GM12878 (cell line): ENCODE results near the gene SPRY1. TPM values are rescaled to one million over a fixed set of nuclear protein-coding genes. Genes with fewer than 3 reads are reported as not detected.

ENCODE experiments used
- EGR1 ChIP-seq, 2 experiments: IDR thresholded peaks; 1 replicate in 1 of 2; 2 replicates in 1 of 2; pipeline ENCODE4 v1.6.1; 2011 to 2012; ENCODE audit warnings: low read depth in 2 of 2, low read length in 2 of 2, borderline replicate concordance in 1 of 2, mild to moderate bottlenecking in 1 of 2, moderate library complexity in 1 of 2
- ETV6 ChIP-seq, 2 experiments: fragments of 450-650 bp in 1 of 2; IDR thresholded peaks in 1 of 2; conservative IDR thresholded peaks in 1 of 2; 2 replicates each; pipeline ENCODE4 v1.6.1; 2014; ENCODE audit warnings: antibody characterized with exemption in 1 of 2, borderline replicate concordance in 1 of 2, low read depth in 1 of 2, mild to moderate bottlenecking in 1 of 2, moderate library complexity in 1 of 2
- FOS ChIP-seq: IDR thresholded peaks from 3 replicates; pipeline ENCODE4 v1.6.1; 2011; ENCODE audit warnings: borderline replicate concordance; ENCODE audit not compliant: insufficient read length; ENCODE audit errors: extremely low read depth
- GABPA ChIP-seq: IDR thresholded peaks from 2 replicates; pipeline ENCODE4 v1.6.1; 2014; ENCODE audit warnings: antibody characterized with exemption, low read depth, mild to moderate bottlenecking, inconsistent platforms
- IKZF1 ChIP-seq: fragments of 450-650 bp; conservative IDR thresholded peaks from 2 replicates; pipeline ENCODE4 v1.6.1; 2017; ENCODE audit warnings: antibody characterized with exemption, mild to moderate bottlenecking
- KDM1A ChIP-seq: fragments of 200-600 bp; sonication (generic); IDR thresholded peaks from 2 replicates; pipeline ENCODE4 v1.6.1; 2016; ENCODE audit warnings: borderline replicate concordance
- MTA2 ChIP-seq: fragments of 450-650 bp; IDR thresholded peaks from 2 replicates; pipeline ENCODE4 v1.6.1; 2016; ENCODE audit warnings: low read depth, mild to moderate bottlenecking, moderate library complexity
- MXI1 ChIP-seq: fragments of 150-350 bp; IDR thresholded peaks from 2 replicates; pipeline ENCODE4 v1.6.1; 2011; ENCODE audit warnings: low read depth, mild to moderate bottlenecking, inconsistent platforms, low read length, improper control_type of control experiment
- NFYA ChIP-seq: IDR thresholded peaks from 2 replicates; pipeline ENCODE4 v1.6.1; 2011; ENCODE audit warnings: low read depth, mild to moderate bottlenecking, low read length, improper control_type of control experiment, borderline replicate concordance
- NR2C1 ChIP-seq: fragments of 450-650 bp; IDR thresholded peaks from 2 replicates; pipeline ENCODE4 v1.6.1; 2017; ENCODE audit warnings: antibody characterized with exemption, mild to moderate bottlenecking, moderate library complexity
- PML ChIP-seq: IDR thresholded peaks from 2 replicates; pipeline ENCODE4 v1.6.1; 2012; ENCODE audit warnings: low read length, inconsistent platforms
- RAD51 ChIP-seq: fragments of 450-650 bp; IDR thresholded peaks from 2 replicates; pipeline ENCODE4 v1.6.1; 2016; ENCODE audit warnings: moderate library complexity, mild to moderate bottlenecking, inconsistent platforms
- RBBP5 ChIP-seq: fragments of 200-600 bp; sonication (generic); conservative IDR thresholded peaks from 2 replicates; pipeline ENCODE4 v1.6.1; 2016
- RFX5 ChIP-seq: IDR thresholded peaks from 2 replicates; pipeline ENCODE4 v1.6.1; 2011; ENCODE audit warnings: low read depth, low read length, improper control_type of control experiment
- SIX5 ChIP-seq: IDR thresholded peaks from 2 replicates; pipeline ENCODE4 v1.6.1; 2011; ENCODE audit warnings: mild to moderate bottlenecking, low read depth, low read length, moderate library complexity; ENCODE audit not compliant: severe bottlenecking
- SPI1 ChIP-seq: IDR thresholded peaks from 2 replicates; pipeline ENCODE4 v1.6.1; 2011; ENCODE audit warnings: low read depth, mild to moderate bottlenecking, low read length, moderate library complexity, borderline replicate concordance; ENCODE audit not compliant: insufficient read depth
- SREBF2 ChIP-seq: IDR thresholded peaks from 2 replicates; pipeline ENCODE4 v1.6.1; 2012; ENCODE audit warnings: mild to moderate bottlenecking, low read length
- TCF12 ChIP-seq: IDR thresholded peaks from 2 replicates; pipeline ENCODE4 v1.6.1; 2011; ENCODE audit warnings: low read depth, mild to moderate bottlenecking, low read length
- WRNIP1 ChIP-seq: IDR thresholded peaks from 2 replicates; pipeline ENCODE4 v1.6.1; 2011; ENCODE audit warnings: low read depth, low read length, improper control_type of control experiment, borderline replicate concordance
- ZBED1 ChIP-seq: IDR thresholded peaks from 2 replicates; pipeline ENCODE4 v1.6.1; 2016; ENCODE audit warnings: borderline replicate concordance
- ZNF217 ChIP-seq: fragments of 450-650 bp; IDR thresholded peaks from 2 replicates; pipeline ENCODE4 v1.6.1; 2017; ENCODE audit warnings: antibody characterized with exemption, mild to moderate bottlenecking
- polyA plus RNA-seq, 11 experiments: library from polyadenylated mRNA; depleted of rRNA in 4 of 11; unstranded in 6 of 11; stranded (reverse) in 5 of 11; fragments of >200 nt; fragmentation: Nextera tagmentation in 4 of 11; fragmentation: Illumina TruSeq in 1 of 11; extraction: Ambion mirVana in 4 of 11; extraction: Trizol in 1 of 11; gene quantifications; 1 replicate in 1 of 11; 2 replicates in 10 of 11; pipeline versions ENCODE4 v1.2.1 to v1.2.3, GENCODE V29; 2011 to 2016; ENCODE audit warnings: inconsistent platforms in 2 of 11, missing spikeins in 2 of 11, low read depth in 1 of 11
- total RNA-seq, 4 experiments: library from RNA; depleted of rRNA in 3 of 4; stranded (reverse); fragments of >200 nt in 3 of 4; fragmentation: Illumina TruSeq in 1 of 4; extraction: Trizol in 1 of 4; gene quantifications; 2 replicates each; pipeline versions ENCODE4 v1.2.1 to v1.2.3, GENCODE V29; 2013 to 2021
- TF ChIP-seq, protein P1 (sequence below): fragments of 450-650 bp; formaldehyde crosslinking; IDR thresholded peaks from 2 replicates; pipeline ENCODE4 v1.4.0; 2020; ENCODE audit warnings: mild to moderate bottlenecking, moderate library complexity
- TF ChIP-seq, protein P2 (sequence below): fragments of 150-350 bp; IDR thresholded peaks from 2 replicates; pipeline ENCODE4 v1.6.1; 2014; ENCODE audit warnings: mild to moderate bottlenecking, low read depth, low read length
- TF ChIP-seq, protein P3 (sequence below): fragments of 450-650 bp; IDR thresholded peaks from 2 replicates; pipeline ENCODE4 v1.6.1; 2016; ENCODE audit warnings: mild to moderate bottlenecking

SPRY1 gene
- total and polyA plus RNA-seq, 10 of the 15 experiments (the other 5 are each of a cell fraction or from before 2014, with no cell fraction given): 0.05 to 5.7 (median 0.23) TPM; not detected in 2

DNA sequence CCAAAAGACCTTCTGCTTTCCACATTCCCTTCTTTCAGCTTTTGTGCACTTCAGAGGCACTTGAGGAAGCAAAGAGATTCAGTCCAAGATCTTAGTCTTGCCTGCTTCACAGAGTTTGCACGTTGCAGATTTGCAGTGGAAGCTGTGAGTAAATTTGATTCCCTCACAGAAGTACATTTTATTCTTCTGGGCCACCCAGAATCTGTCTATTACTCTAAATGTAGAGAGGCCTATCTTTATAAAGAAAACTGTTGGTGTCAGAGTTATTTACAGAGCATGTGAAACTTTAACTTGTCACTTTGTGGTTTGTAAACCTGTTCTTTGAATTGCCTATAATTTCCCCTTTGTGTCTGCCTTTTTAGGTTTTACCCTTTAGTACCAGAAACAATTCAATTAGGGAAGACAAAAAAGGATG is 15.5 kb downstream of the SPRY1 start (continued):
- TF ChIP-seq, protein P1, sequence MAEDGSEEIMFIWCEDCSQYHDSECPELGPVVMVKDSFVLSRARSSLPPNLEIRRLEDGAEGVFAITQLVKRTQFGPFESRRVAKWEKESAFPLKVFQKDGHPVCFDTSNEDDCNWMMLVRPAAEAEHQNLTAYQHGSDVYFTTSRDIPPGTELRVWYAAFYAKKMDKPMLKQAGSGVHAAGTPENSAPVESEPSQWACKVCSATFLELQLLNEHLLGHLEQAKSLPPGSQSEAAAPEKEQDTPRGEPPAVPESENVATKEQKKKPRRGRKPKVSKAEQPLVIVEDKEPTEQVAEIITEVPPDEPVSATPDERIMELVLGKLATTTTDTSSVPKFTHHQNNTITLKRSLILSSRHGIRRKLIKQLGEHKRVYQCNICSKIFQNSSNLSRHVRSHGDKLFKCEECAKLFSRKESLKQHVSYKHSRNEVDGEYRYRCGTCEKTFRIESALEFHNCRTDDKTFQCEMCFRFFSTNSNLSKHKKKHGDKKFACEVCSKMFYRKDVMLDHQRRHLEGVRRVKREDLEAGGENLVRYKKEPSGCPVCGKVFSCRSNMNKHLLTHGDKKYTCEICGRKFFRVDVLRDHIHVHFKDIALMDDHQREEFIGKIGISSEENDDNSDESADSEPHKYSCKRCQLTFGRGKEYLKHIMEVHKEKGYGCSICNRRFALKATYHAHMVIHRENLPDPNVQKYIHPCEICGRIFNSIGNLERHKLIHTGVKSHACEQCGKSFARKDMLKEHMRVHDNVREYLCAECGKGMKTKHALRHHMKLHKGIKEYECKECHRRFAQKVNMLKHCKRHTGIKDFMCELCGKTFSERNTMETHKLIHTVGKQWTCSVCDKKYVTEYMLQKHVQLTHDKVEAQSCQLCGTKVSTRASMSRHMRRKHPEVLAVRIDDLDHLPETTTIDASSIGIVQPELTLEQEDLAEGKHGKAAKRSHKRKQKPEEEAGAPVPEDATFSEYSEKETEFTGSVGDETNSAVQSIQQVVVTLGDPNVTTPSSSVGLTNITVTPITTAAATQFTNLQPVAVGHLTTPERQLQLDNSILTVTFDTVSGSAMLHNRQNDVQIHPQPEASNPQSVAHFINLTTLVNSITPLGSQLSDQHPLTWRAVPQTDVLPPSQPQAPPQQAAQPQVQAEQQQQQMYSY: no peak
- TF ChIP-seq IKZF1 (no peak; the same call in 1 of the 2 replicates), NFYA (no peak), PML (no peak), RAD51 (peak; percentile 24; the same call in 1 of the 2 replicates), ZNF217 (peak; percentile 45; the same call in 1 of the 2 replicates), WRNIP1 (no peak), MTA2 (peak; percentile 77), KDM1A (no peak), TCF12 (no peak), RBBP5 (no peak), MXI1 (no peak), ETV6 (conservative IDR thresholded peaks at IDR 0.05 in 1 of 2, IDR thresholded peaks at IDR 0.05 in 1 of 2; ENCODE audit: borderline replicate concordance in 1 of 2, low read depth in 1 of 2) (no peak), EGR1 (IDR thresholded peaks at IDR 0.05; ENCODE audit: borderline replicate concordance in 1 of 2, low read depth in 2 of 2, low read length in 2 of 2) (no peak), SREBF2 (no peak), ZBED1 (no peak), NR2C1 (no peak), GABPA (no peak), FOS (no peak), SPI1 (no peak), RFX5 (no peak), SIX5 (no peak)
- TF ChIP-seq, protein P2, sequence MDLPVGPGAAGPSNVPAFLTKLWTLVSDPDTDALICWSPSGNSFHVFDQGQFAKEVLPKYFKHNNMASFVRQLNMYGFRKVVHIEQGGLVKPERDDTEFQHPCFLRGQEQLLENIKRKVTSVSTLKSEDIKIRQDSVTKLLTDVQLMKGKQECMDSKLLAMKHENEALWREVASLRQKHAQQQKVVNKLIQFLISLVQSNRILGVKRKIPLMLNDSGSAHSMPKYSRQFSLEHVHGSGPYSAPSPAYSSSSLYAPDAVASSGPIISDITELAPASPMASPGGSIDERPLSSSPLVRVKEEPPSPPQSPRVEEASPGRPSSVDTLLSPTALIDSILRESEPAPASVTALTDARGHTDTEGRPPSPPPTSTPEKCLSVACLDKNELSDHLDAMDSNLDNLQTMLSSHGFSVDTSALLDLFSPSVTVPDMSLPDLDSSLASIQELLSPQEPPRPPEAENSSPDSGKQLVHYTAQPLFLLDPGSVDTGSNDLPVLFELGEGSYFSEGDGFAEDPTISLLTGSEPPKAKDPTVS: no peak
- TF ChIP-seq, protein P3, sequence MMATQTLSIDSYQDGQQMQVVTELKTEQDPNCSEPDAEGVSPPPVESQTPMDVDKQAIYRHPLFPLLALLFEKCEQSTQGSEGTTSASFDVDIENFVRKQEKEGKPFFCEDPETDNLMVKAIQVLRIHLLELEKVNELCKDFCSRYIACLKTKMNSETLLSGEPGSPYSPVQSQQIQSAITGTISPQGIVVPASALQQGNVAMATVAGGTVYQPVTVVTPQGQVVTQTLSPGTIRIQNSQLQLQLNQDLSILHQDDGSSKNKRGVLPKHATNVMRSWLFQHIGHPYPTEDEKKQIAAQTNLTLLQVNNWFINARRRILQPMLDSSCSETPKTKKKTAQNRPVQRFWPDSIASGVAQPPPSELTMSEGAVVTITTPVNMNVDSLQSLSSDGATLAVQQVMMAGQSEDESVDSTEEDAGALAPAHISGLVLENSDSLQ: peak; percentile 15; the same call in 1 of the 2 replicates
